HepG2 (cell line): Measurements from ENCODE around the gene EDC3. TPM values are rescaled to one million over a fixed set of nuclear protein-coding genes. Genes with fewer than 3 reads are reported as not detected.

Experiments used
- ATAC-seq: fragments of 200-7000 bp; cut with Tn5 transposase; 3 replicates; pipeline ENCODE4 v1.9.1; 2020; ENCODE audit warnings: mild to moderate bottlenecking, moderate library complexity
- BruUV-seq: library from RNA; stranded (reverse); fragments of 400-500 nt; replicated peaks from 2 replicates; lab custom pipeline; 2021; lab: Mats Ljungman, UMichigan
- CTCF ChIA-PET: fragments of 300-600 bp; formaldehyde crosslinking; extraction: SDS; loops from one replicate; lab custom pipeline; 2021; ENCODE audit warnings: low total read pairs, inconsistent platforms, low intra/inter-chr PET ratio; lab: Yijun Ruan, JAX
- POLR2A ChIA-PET: fragments of 350-600 bp; sonication (Branson Sonifier 250); formaldehyde crosslinking; loops from one replicate; lab custom pipeline; 2020; ENCODE audit warnings: antibody characterized with exemption, inconsistent platforms; lab: Yijun Ruan, JAX
- DNase-seq: peaks from one replicate; pipeline ENCODE4 v3.0.0-alpha.2; 2015; ENCODE audit warnings: low spot score
- FAIRE-seq: peaks from 3 replicates; lab custom pipeline; 2011; peaks lifted over from hg19 to GRCh38; lab: Jason Lieb, UNC
- H2AFZ ChIP-seq: one replicate; pipeline ENCODE4 v1.6.1; 2011; ENCODE audit warnings: low read length, inconsistent platforms
- H3K27ac ChIP-seq: fragments of 300-600 bp; 3 replicates; pipeline ENCODE4 v1.8.0; 2011; ENCODE audit warnings: mixed run types, mild to moderate bottlenecking, mixed read lengths, low read length, inconsistent platforms; ENCODE audit not compliant: insufficient read depth; ENCODE audit errors: extremely low read length
- H3K27me3 ChIP-seq, 2 experiments: fragments of 200-600 bp in 1 of 2; 2 replicates in 1 of 2; 3 replicates in 1 of 2; pipeline versions ENCODE4 v1.6.0 to v1.8.0; 2011; ENCODE audit warnings: low read length in 2 of 2, mild to moderate bottlenecking in 2 of 2, moderate library complexity in 2 of 2, inconsistent platforms in 1 of 2; ENCODE audit not compliant: insufficient read depth in 2 of 2, control insufficient read depth in 1 of 2
- H3K36me3 ChIP-seq, 2 experiments: fragments of 200-600 bp in 1 of 2; replicated peaks in 1 of 2; 2 replicates in 1 of 2; 3 replicates in 1 of 2; pipeline versions ENCODE4 v1.5.1 to v1.8.0; 2011; ENCODE audit warnings: low read length in 2 of 2, inconsistent platforms in 1 of 2; ENCODE audit not compliant: insufficient read depth in 2 of 2, control insufficient read depth in 1 of 2
- H3K4me1 ChIP-seq: 2 replicates; pipeline ENCODE4 v1.5.1; 2012; ENCODE audit warnings: low read length, inconsistent platforms; ENCODE audit not compliant: insufficient read depth
- H3K4me2 ChIP-seq: 2 replicates; pipeline ENCODE4 v1.6.0; 2011; ENCODE audit warnings: low read depth, low read length, inconsistent platforms
- H3K4me3 ChIP-seq, 3 experiments: fragments of 200-600 bp in 1 of 3; sonication (generic), shearing (Covaris generic) in 1 of 3; replicated peaks in 1 of 3; 2 replicates each; pipeline ENCODE4 v1.5.1; 2011 to 2016; ENCODE audit warnings: low read length in 3 of 3, inconsistent platforms in 2 of 3, low read depth in 2 of 3, mild to moderate bottlenecking in 2 of 3, control low read depth in 1 of 3, mixed read lengths in 1 of 3; ENCODE audit not compliant: insufficient read depth in 1 of 3
- H3K79me2 ChIP-seq: one replicate; pipeline ENCODE4 v1.6.1; 2011; ENCODE audit warnings: low read length, inconsistent platforms; ENCODE audit not compliant: insufficient read depth
- H3K9ac ChIP-seq: 2 replicates; pipeline ENCODE4 v1.6.0; 2011; ENCODE audit warnings: mild to moderate bottlenecking, low read depth, low read length, inconsistent platforms; ENCODE audit not compliant: insufficient read depth
- H3K9me3 ChIP-seq: 2 replicates; pipeline ENCODE4 v1.5.1; 2012; ENCODE audit warnings: mild to moderate bottlenecking, low read length
- H4K20me1 ChIP-seq: 2 replicates; pipeline ENCODE4 v1.6.0; 2011; ENCODE audit warnings: inconsistent platforms, mild to moderate bottlenecking, low read length, moderate library complexity; ENCODE audit not compliant: insufficient read depth
- AHR ChIP-seq: IDR thresholded peaks from 2 replicates; pipeline ENCODE4 v1.6.1; 2018; ENCODE audit warnings: missing genetic modification reagents, missing compliant biosample characterization
- CBX2 ChIP-seq, 2 experiments: fragments of 200-600 bp in 1 of 2; sonication (generic); formaldehyde crosslinking in 1 of 2; IDR thresholded peaks; 2 replicates each; pipeline versions ENCODE4 v1.7.0 to v1.8.1; 2018 to 2022; ENCODE audit warnings: low read depth in 2 of 2, low read length in 1 of 2, mild to moderate bottlenecking in 1 of 2, missing genetic modification reagents in 1 of 2
- MXD3 ChIP-seq: IDR thresholded peaks from 2 replicates; pipeline ENCODE4 v1.6.1; 2016; ENCODE audit warnings: mild to moderate bottlenecking, missing biosample characterization, missing genetic modification reagents
- NR1H2 ChIP-seq: sonication (generic); formaldehyde crosslinking; IDR thresholded peaks from 2 replicates; pipeline ENCODE4 v1.8.1; 2022; ENCODE audit warnings: low read depth, missing genetic modification reagents, borderline replicate concordance
- PCBP2 ChIP-seq: fragments of 200-400 bp; formaldehyde crosslinking; optimal IDR thresholded peaks from 2 replicates; pipeline ENCODE3; 2018; ENCODE audit warnings: low read length, low read depth; ENCODE audit not compliant: poor library complexity, severe bottlenecking
- PHF8 ChIP-seq: sonication (generic); formaldehyde crosslinking; IDR thresholded peaks from 2 replicates; pipeline ENCODE4 v1.5.0; 2020; ENCODE audit warnings: missing genetic modification reagents
- SMAD9 ChIP-seq: sonication (generic); formaldehyde crosslinking; IDR thresholded peaks from 2 replicates; pipeline ENCODE4 v1.5.1; 2020; ENCODE audit warnings: mild to moderate bottlenecking, missing genetic modification reagents
- SMARCC2 ChIP-seq: fragments of 450-650 bp; IDR thresholded peaks from 2 replicates; pipeline ENCODE4 v1.6.1; 2017; ENCODE audit warnings: antibody characterized with exemption, mild to moderate bottlenecking
- ZNF10 ChIP-seq: sonication (generic); formaldehyde crosslinking; IDR thresholded peaks from 2 replicates; pipeline ENCODE4 v1.4.0; 2020; ENCODE audit warnings: mild to moderate bottlenecking, low read depth, missing genetic modification reagents, borderline replicate concordance
- ZNF17 ChIP-seq: sonication (generic); formaldehyde crosslinking; IDR thresholded peaks from 2 replicates; pipeline ENCODE4 v1.5.0; 2020; ENCODE audit warnings: mild to moderate bottlenecking, missing genetic modification reagents
- ZNF225 ChIP-seq: sonication (generic); formaldehyde crosslinking; IDR thresholded peaks from 2 replicates; pipeline ENCODE4 v1.4.0; 2020; ENCODE audit warnings: mild to moderate bottlenecking, missing genetic modification reagents
- ZNF24 ChIP-seq: fragments of 450-650 bp; IDR thresholded peaks from 2 replicates; pipeline ENCODE4 v1.6.1; 2017; ENCODE audit warnings: antibody characterized with exemption, mild to moderate bottlenecking
- ZNF557 ChIP-seq: sonication (generic); formaldehyde crosslinking; IDR thresholded peaks from 2 replicates; pipeline ENCODE4 v1.4.0; 2020; ENCODE audit warnings: missing genetic modification reagents
- WGBS: methylation state at CpG from one replicate; pipeline ENCODE4 v1.1.6; 2017; ENCODE audit warnings: low lambda C conversion rate; 5-methylcytosine and 5-hydroxymethylcytosine counted together
- in situ Hi-C: cut with HindIII; loops from 2 replicates; pipeline ENCODE4 v1.10.0; 2017; ENCODE audit warnings: low pct_unique_long_range_greater_than_20kb; ENCODE audit not compliant: extremely low pct_ligation_motif_present
- intact Hi-C: fragments of 100-400 bp; cut with micrococcal nuclease; formaldehyde crosslinking; loops from one replicate; pipeline ENCODE4 v1.10.0; 2022; ENCODE audit not compliant: unreplicated experiment
- polyA plus RNA-seq, 8 experiments: library from polyadenylated mRNA; depleted of rRNA in 3 of 8; stranded (reverse) in 7 of 8; unstranded in 1 of 8; fragments of >200 nt; fragmentation: Illumina TruSeq in 4 of 8; extraction: Trizol in 4 of 8; gene quantifications; 2 replicates each; pipeline versions ENCODE4 v1.2.1 to v1.2.3, GENCODE V29; 2011 to 2016; ENCODE audit warnings: low read depth in 4 of 8, missing spikeins in 1 of 8, mixed read lengths in 1 of 8; ENCODE audit not compliant: insufficient read depth in 1 of 8
- total RNA-seq, 5 experiments: library from RNA; depleted of rRNA; stranded (reverse); fragments of >200 nt; fragmentation: Illumina TruSeq; extraction: Trizol; gene quantifications; 2 replicates each; pipeline ENCODE4 v1.2.3, GENCODE V29; 2016; ENCODE audit warnings: low read depth in 1 of 5
- TF ChIP-seq, protein P1 (sequence below): sonication (generic); formaldehyde crosslinking; IDR thresholded peaks from 2 replicates; pipeline ENCODE4 v1.5.1; 2020; ENCODE audit warnings: missing genetic modification reagents, mild to moderate bottlenecking, borderline replicate concordance
- TF ChIP-seq, protein P2 (sequence below): sonication (generic); formaldehyde crosslinking; IDR thresholded peaks from 2 replicates; pipeline ENCODE4 v1.4.0; 2020; ENCODE audit warnings: missing genetic modification reagents, borderline replicate concordance

The EDC3 gene
- total and polyA plus RNA-seq, 2 of the 13 experiments (the other 11 are each of a cell fraction or from before 2014, with no cell fraction given): 17.4 to 32.0 TPM

GRCh38 chr15:74585857-74586256 lies 110.0 kb downstream of the EDC3 start (continued):
- TF ChIP-seq MXD3 (CRISPR knock-in tag) (no peak), ZNF225 (CRISPR knock-in tag) (no peak)

- DNase-seq (no peak), FAIRE-seq (no peak), ATAC-seq (no peak)
- no peaks in the 10 kb centered on the region for H4K20me1 ChIP-seq
- in situ Hi-C loops (no loop called here), intact Hi-C loops (no loop called here)
- ChIA-PET CTCF (no interaction called here), POLR2A (no interaction called here)
- no TSS peak for BruUV-seq
- no peaks in the 10 kb centered on the region for H3K9me3 ChIP-seq
- no peak overlapping the region for H3K4me3 ChIP-seq
- no peaks in the 10 kb centered on the region for H3K4me1 ChIP-seq
- H3K27ac ChIP-seq: no peak overlapping the region
- H3K79me2 ChIP-seq: no peaks in the 10 kb centered on the region
- TF ChIP-seq ZNF10 (CRISPR knock-in tag) (no peak), AHR (CRISPR knock-in tag) (no peak), PCBP2 (no peak), SMARCC2 (no peak), ZNF24 (no peak), ZNF557 (CRISPR knock-in tag) (no peak), NR1H2 (no peak), CBX2 (IDR thresholded peaks at IDR 0.05; ENCODE audit: low read depth, low read length) (no peak), CBX2 (CRISPR knock-in tag; IDR thresholded peaks at IDR 0.05; ENCODE audit: low read depth) (no peak), ZNF17 (no peak), PHF8 (CRISPR knock-in tag) (no peak), SMAD9 (no peak)
- TF ChIP-seq, protein P1, sequence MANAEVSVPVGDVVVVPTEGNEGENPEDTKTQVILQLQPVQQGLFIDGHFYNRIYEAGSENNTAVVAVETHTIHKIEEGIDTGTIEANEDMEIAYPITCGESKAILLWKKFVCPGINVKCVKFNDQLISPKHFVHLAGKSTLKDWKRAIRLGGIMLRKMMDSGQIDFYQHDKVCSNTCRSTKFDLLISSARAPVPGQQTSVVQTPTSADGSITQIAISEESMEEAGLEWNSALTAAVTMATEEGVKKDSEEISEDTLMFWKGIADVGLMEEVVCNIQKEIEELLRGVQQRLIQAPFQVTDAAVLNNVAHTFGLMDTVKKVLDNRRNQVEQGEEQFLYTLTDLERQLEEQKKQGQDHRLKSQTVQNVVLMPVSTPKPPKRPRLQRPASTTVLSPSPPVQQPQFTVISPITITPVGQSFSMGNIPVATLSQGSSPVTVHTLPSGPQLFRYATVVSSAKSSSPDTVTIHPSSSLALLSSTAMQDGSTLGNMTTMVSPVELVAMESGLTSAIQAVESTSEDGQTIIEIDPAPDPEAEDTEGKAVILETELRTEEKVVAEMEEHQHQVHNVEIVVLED (CRISPR knock-in tag): no peak
- TF ChIP-seq, protein P2, sequence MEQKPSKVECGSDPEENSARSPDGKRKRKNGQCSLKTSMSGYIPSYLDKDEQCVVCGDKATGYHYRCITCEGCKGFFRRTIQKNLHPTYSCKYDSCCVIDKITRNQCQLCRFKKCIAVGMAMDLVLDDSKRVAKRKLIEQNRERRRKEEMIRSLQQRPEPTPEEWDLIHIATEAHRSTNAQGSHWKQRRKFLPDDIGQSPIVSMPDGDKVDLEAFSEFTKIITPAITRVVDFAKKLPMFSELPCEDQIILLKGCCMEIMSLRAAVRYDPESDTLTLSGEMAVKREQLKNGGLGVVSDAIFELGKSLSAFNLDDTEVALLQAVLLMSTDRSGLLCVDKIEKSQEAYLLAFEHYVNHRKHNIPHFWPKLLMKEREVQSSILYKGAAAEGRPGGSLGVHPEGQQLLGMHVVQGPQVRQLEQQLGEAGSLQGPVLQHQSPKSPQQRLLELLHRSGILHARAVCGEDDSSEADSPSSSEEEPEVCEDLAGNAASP (CRISPR knock-in tag): no peak
- H3K9ac ChIP-seq: no peak overlapping the region
- no peak overlapping the region for H3K4me2 ChIP-seq
- peaks cover 5 to 9% of the 10 kb centered on the region in 2 experiments; a peak in 4 of 5 replicates for H3K36me3 ChIP-seq
- WGBS: 92% methylated on average over 3 of the region's 3 CpGs
- no peak overlapping the region for H2AFZ ChIP-seq
- no peaks in the 10 kb centered on the region for H3K27me3 ChIP-seq
Measured at GRCh38 chr15:74585191-74585590, 110.6 kb downstream of the EDC3 start.
